Measurements from ENCODE around the gene ASCL4.
"Not testable (repeated sequence)": the region's sequence is repeated elsewhere in the genome, so short reads cannot be mapped to it uniquely, and the experiment has no call there.

Gene ASCL4

GRCh38 chr12:107774349-107775029 lies at the start of gene ASCL4:
TSS of gene ASCL4 (plus strand) at chr12:107774704. CDS start at chr12:107775219, 515 bp downstream.
- no peak for DNase-seq (ENCODE audit: low spot score)

- not testable (repeated sequence) for DNase-seq (ENCODE audit: low spot score)
Observed at GRCh38 chr12:107727327-107727726, 47.2 kb upstream of the ASCL4 start.

- DNase-seq (ENCODE audit: low spot score) = not testable (repeated sequence)
Observed at GRCh38 chr12:107727742-107728141, 46.8 kb upstream of the ASCL4 start.

GRCh38 chr12:107730618-107731341 lies 43.7 kb upstream of the ASCL4 start:
- DNase-seq (ENCODE audit: low spot score) = no peak

GRCh38 chr12:107731366-107731765 lies 43.1 kb upstream of the ASCL4 start:
- DNase-seq (ENCODE audit: low spot score) = no peak

GRCh38 chr12:107732365-107732764 lies 42.1 kb upstream of the ASCL4 start:
- DNase-seq (ENCODE audit: low spot score) = no peak

- DNase-seq (ENCODE audit: low spot score) = no peak
Observed at GRCh38 chr12:107734139-107734538, 40.4 kb upstream of the ASCL4 start.

GRCh38 chr12:107735763-107736162 lies 38.7 kb upstream of the ASCL4 start:
- DNase-seq (ENCODE audit: low spot score) = no peak

GRCh38 chr12:107736914-107737313 lies 37.6 kb upstream of the ASCL4 start:
- no peak for DNase-seq (ENCODE audit: low spot score)

- DNase-seq (ENCODE audit: low spot score) = no peak
Observed at GRCh38 chr12:107748472-107748871, 26.0 kb upstream of the ASCL4 start.

- no peak for DNase-seq (ENCODE audit: low spot score)
Observed at GRCh38 chr12:107749083-107749482, 25.4 kb upstream of the ASCL4 start.

- DNase-seq (ENCODE audit: low spot score) = peak; percentile 87
Observed at GRCh38 chr12:107759410-107759809, 15.1 kb upstream of the ASCL4 start.

- peak; percentile 7 for DNase-seq (ENCODE audit: low spot score)
Observed at GRCh38 chr12:107760207-107760808, 14.2 kb upstream of the ASCL4 start.

GRCh38 chr12:107760809-107761501 lies 13.5 kb upstream of the ASCL4 start, which contains the start of gene PRDM4:
TSS of gene PRDM4 (minus strand) at chr12:107761137. CDS start at chr12:107760515, 622 bp downstream.
- DNase-seq (ENCODE audit: low spot score) = peak; percentile 86

GRCh38 chr12:107761502-107761904 lies 13.0 kb upstream of the ASCL4 start:
- DNase-seq (ENCODE audit: low spot score) = peak; percentile 8

- DNase-seq (ENCODE audit: low spot score) = no peak
Observed at GRCh38 chr12:107762874-107763273, 11.6 kb upstream of the ASCL4 start.

GRCh38 chr12:107764626-107765025 lies 9.9 kb upstream of the ASCL4 start:
- DNase-seq (ENCODE audit: low spot score) = no peak

GRCh38 chr12:107765316-107765715 lies 9.2 kb upstream of the ASCL4 start:
- no peak for DNase-seq (ENCODE audit: low spot score)

- DNase-seq (ENCODE audit: low spot score) = no peak
Observed at GRCh38 chr12:107767466-107767865, 7.0 kb upstream of the ASCL4 start.

- DNase-seq (ENCODE audit: low spot score) = no peak
Observed at GRCh38 chr12:107775093-107775721, 703 bp downstream of the ASCL4 start.

- no peak for DNase-seq (ENCODE audit: low spot score)
Observed at GRCh38 chr12:107776171-107776570, 1.7 kb downstream of the ASCL4 start.

All from SW480 (cell line).